ENCODE results near the gene FKBP14.

GRCh38 chr7:29970158-29970557 is 56.3 kb downstream of the FKBP14 start:
- TF ChIP-seq, protein P1, sequence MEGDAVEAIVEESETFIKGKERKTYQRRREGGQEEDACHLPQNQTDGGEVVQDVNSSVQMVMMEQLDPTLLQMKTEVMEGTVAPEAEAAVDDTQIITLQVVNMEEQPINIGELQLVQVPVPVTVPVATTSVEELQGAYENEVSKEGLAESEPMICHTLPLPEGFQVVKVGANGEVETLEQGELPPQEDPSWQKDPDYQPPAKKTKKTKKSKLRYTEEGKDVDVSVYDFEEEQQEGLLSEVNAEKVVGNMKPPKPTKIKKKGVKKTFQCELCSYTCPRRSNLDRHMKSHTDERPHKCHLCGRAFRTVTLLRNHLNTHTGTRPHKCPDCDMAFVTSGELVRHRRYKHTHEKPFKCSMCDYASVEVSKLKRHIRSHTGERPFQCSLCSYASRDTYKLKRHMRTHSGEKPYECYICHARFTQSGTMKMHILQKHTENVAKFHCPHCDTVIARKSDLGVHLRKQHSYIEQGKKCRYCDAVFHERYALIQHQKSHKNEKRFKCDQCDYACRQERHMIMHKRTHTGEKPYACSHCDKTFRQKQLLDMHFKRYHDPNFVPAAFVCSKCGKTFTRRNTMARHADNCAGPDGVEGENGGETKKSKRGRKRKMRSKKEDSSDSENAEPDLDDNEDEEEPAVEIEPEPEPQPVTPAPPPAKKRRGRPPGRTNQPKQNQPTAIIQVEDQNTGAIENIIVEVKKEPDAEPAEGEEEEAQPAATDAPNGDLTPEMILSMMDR (IDR thresholded peaks at IDR 0.05; ENCODE audit: insufficient read depth, low read length) = no peak
- TF ChIP-seq REST (IDR thresholded peaks at IDR 0.05; ENCODE audit: insufficient replicate concordance, low read depth) = no peak
- TF ChIP-seq POLR2AphosphoS5 (IDR thresholded peaks at IDR 0.05; ENCODE audit: low read depth) = no peak
